ENCODE results near the gene PRPF31.
A peak's percentile ranks its signal among the peaks of the same experiment; 100 is the strongest.

Gene PRPF31

DNA sequence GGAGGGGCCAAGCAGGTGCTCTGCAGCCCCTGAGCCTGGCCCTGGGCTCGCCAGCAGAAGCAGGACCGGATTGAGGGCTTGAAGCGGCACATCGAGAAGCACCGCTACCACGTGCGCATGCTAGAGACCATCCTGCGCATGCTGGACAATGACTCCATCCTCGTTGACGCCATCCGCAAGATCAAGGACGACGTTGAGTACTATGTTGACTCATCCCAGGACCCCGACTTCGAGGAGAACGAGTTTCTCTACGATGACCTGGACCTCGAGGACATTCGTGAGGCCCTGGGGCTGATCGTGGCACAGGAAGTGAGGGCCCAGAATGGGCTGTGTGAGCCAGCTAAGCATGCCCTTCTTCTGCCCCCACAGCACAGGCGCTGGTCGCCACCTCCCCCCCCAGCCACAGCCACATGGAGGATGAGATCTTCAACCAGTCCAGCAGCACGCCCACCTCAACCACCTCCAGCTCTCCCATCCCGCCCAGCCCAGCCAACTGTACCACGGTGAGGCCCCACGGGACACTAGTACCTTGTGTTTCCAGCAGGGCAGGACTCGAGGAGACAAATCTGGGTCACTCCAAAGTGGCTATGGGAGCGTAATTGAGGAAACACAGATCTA is 30.1 kb downstream of the PRPF31 start:
- DNase-seq, result no peak

DNA sequence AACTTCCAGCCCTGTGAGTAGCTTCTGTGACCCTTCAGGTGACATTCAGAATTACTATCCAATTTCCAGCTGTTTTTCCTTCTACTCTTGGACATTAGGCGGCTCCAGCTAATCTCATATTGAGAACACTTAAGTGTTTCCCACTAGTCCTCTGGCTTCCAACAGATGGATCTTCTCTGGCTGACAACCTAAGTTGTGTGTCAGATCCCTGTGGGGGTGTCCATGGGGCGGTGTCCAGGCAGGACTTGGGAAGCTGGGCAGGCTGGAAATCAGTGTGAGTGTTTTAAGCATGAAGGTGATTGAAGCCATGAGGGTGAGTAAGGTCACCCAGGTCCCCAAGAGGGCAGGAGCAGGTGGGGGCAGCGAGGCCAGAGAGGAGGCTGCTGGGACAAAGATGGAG is 32.1 kb downstream of the PRPF31 start:
- DNase-seq, result no peak

DNA sequence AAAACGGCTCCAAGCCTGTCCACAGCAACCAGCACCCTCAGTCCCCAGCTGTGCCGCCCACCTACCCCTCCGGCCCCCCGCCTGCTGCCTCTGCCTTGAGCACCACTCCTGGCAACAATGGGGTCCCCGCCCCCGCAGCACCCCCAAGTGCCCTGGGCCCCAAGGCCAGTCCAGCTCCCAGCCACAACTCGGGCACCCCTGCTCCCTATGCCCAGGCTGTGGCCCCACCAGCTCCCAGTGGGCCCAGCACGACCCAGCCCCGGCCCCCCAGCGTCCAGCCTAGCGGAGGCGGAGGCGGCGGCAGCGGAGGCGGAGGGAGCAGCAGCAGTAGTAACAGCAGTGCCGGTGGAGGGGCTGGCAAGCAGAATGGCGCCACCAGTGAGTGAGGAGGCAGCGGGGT is 32.6 kb downstream of the PRPF31 start:
- no peak for DNase-seq

DNA sequence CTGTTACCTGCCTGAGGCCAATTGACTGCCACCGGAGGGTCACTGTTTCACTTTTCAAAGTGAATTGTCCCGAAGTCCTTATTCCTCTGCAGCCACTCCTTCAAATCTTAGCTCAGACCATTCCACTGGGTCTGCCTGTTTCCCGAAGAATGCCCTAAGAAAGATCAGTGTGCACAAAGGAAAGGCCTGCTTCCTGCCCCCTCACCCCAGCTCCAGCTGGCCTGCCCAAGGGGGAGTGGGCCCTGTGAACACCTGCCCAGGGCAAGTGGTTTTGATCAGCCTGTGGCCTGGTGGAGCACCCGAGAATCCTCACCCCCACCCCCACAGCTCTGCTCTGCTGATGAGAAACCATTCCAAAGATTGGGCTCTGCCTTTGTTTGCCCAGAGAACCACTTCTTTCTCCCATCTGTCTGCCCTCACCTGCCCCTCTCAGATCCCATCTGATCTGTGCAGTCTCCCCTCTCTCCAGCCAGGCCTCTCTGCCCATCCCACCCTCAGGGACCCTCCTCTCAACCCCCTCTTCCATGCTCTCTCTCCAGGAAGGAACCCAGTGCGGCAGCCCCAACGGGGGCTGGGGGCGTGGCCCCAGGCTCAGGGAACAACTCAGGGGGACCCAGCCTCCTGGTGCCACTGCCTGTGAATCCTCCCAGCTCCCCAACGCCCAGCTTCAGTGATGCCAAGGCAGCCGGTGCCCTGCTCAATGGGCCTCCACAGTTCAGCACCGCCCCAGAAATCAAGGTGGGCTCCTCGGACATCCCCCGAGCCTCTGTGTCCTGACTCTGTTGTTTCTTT is 33.7 kb downstream of the PRPF31 start:
- no peak for DNase-seq

DNA sequence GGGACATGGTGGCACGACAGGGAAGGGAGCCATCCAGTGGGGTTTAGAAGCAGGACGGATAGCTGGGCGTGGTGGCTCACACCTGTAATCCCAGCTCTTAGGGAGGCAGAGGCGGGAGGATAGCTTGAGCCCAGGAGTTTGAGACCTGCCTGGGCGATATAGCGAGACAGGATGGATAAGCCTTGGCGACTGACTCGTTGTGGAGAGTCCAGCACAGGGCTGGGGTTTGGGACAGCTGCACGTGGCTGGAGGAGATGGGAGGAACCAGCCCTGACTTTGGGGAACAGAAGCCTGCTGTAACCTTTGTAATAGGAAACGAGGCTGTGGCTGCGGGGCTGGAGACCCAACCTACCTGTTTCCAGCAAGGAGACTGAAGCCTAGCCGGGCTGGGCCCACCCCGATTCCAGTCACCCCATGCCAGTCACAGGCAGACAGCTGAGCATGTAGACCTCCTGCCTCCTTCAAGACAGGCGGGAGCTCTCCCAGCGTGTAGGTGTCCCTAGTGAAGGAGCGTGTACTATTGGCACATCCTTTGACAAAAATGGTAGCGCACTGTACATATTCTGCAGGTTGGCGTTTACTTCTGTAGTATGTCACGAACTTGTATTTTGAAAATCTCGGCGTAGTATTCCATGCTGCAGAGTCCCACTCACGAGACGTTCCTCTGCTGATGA is 35.9 kb downstream of the PRPF31 start:
- DNase-seq, result no peak

DNA sequence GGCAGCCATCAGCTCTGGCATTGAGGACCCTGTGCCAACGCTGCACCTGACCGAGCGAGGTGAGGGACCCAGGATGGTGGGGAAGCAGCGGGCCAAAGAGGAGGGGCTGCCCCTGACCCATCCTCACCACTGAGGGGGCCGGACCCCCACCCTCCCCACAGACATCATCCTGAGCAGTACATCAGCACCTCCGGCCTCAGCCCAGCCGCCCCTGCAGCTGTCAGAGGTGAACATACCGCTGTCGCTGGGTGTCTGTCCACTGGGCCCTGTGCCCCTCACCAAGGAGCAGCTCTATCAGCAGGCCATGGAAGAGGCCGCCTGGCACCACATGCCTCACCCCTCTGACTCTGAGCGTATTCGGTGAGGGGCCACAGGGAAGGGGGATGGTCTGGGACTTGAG is 36.7 kb downstream of the PRPF31 start:
- DNase-seq, result no peak

DNA sequence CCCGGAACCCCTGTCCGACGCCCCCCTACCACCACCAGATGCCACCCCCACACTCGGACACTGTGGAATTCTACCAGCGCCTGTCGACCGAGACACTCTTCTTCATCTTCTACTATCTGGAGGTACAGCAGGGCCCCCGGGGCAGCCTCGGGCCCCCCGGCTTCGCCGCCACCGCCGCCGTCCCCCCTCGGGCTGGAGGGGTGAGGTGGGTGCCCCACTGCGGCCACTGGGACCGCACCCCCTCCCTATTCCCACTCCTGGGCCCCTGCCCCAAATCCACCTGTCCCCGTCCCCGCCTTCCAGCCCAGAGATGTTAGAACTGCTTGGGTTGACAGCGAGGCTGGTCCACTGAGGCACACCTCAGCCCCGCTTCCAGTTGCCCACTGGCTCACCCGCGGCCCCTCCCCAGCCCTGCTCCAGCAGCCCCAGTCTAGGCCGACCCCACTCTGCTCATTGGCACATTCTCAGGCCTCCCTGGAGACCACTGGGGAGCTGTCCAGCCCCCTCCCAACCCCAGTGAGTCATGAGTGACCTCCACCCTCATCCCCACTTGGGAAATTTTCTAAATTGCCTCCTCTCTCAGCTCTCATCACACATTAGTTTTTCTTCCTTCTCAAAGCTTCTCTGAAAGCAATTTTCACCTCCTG is 37.4 kb downstream of the PRPF31 start:
- no peak for DNase-seq

DNA sequence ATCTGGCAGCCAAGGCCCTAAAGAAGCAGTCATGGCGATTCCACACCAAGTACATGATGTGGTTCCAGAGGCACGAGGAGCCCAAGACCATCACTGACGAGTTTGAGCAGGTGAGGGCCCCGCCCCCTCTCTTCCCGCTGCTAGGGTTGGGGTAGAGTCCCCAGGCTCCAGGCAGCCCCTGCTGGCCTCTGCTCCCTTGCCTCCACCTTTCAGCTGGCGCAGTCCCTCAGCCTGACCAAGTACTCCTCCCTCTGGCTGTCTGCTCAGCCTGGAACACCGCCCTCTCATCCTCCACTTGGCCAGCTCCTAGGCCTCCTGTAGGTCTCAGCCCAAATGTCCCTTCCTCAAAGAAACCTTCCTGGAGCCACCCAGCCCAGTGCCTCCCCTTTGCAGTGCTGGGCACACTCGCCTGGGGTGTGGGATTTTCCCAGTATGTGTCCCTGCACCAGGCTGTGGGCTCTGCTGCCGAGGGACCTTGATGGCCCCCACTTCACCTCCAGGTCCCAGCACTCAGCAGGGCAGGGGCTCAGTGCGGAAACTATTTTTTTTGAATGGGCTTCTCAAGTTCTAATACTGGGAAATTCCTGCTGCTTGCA is 38.3 kb downstream of the PRPF31 start:
- DNase-seq, result no peak

DNA sequence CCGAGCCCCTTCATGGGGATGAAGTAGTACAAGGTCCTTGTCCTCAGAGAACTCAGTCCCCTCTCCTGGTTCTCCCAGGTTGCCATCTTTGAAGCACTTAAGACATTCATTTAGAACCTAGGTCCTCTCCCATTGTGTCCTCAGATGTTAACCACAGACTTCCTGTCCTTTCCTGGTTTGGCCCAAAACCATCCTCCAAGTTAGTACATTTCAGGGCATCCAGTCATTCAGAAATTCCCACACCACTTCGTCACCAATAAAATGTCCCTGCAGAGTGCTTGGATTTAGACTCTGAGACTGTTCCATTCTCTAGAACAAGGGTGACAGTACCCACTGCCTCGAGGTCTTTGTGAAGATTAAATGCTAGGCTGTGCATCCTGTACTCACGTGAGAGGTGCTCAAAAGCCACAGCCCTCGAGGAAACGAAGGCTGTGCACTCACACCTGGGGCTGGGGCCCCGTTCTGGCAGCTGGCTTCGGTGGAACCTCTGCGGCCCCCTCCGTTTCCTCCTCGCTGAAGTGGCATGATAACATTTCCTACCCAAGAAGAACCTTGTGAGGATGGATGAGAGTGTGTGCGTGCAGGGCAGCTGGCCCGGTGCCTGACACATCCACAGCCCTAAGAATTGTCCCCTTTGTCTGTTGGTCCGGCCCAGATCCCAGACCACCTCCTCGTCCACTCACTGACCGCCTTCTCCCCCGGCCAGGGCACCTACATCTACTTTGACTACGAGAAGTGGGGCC is 39.2 kb downstream of the PRPF31 start:
- DNase-seq, result no peak

DNA sequence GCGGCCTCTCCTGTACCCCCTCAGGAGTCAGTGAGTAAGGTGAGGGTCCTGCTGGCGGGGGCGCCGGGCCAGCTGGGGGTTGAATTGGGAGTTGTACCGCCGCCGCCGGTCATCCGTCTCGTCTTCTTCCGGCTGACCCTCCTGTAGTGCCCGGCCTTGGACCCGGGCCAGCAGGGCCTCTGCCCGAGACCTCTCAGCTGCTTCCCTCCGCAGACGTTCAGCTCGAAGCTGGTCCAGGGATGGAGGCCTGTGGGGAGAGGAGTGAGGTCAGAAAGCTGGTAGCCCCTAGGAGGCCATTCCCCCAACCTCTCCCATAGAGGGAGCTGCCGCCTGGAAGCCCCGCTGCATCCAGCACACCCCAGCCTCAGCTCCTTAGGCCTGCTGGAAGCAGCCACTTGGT is 40.1 kb downstream of the PRPF31 start:
- no peak for DNase-seq

DNA sequence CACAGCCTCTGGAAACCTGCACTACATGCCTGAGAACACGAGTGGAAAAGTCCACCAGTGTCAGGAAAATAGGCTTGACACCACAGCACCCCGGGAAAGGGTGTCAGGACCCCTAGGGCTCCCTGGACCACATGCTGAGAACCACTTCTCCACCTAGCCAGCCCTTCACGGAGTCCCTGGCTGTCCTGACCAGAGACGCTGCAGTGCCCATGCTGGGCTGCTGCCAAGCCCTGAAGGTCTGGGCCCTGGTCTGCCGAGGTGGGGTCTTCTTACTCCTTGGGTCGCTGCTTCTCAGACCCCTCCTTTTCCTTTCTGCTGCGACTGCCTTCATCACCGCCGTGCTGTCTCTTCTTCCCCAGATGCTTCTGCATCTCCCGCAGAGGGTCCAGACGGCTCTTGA is 40.9 kb downstream of the PRPF31 start:
- no peak for DNase-seq

DNA sequence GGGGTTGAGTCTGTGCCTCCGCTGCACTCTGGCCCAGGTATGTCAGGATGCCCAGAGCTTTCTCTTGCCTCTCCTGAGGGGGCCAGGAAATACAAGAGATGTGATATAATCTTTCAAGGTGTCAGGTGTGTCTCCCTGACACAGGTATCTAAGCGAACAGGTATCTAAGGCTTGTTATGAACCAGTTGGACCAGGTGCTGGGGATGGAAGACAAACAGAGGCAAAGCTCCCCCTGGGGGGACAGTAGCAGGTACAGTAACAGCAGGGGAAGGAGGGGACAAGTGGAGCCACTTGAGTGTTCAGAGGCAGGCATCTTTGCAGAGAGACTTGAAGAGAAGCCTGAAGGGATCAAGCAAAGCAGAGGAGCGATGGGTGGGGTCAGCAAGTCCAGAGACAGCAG is 41.4 kb downstream of the PRPF31 start:
- no peak for DNase-seq

DNA sequence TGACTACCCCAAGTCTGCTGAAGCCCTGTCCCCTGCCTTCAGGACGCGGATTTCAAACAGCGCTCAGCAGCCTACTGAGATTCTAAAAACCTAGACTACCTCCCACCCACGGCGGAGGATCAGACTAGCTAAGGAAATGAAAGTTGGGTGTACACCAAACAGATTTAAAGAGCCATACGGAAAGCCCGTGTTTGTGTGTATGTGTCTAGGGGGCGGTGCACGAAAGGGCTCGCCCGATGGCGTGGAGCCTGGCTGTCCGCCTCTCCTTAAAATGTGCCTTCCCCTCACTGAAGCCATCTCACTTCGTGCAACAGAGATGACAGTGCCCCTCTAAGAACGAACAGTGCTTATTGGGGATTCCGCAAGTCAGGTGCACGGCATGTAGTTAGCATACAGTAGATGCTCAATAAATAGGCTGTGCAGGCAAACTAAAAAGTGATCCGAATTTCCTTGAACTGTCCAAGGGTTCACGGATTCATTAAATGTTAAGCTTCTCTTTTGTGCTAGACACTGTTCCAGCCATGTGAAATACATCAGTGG is 43.3 kb downstream of the PRPF31 start:
- DNase-seq, result no peak

DNA sequence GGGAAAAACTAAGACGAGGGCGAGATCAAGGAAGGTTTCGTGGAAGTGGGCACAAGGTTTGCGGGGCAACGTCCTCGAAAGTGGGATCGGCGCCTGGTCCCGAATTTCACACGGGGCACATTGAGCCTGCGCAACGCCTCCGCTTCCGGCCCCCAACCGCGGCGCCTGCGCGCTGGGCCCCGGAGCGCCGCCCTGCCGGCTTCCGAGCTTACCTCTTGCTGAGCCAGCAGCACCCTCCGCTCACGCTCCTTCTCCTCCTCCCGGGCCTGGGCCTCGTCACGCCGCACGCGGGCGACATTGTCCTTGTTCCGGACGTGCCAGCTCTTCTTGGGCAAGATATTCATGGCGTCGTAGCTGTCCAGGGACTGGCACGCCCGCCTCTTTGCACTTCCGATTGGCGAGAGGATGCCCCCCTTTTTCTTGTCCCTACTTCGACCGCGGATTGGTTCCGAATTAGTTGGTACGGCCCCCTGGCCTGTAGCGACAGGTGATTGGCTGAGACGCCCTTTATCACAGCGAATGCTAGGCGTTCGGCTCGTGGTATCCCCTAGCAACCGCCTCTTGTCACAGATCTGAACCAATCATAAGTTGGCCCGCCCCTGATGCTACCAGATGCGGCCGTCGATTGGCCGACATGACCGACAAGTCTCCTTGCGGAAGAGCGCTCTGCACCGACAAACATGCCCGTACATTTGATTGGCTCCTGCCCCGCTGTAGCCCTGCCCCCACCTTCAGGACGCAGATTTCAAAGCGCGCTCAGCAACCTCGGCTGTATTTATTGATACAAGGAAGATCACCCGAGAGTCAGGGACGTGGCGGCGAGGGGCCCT is 44.0 kb downstream of the PRPF31 start, which contains the start of gene LENG1:
LENG1 (minus strand) TSS at position 370 of the 830 bp plus-strand sequence; CDS start at position 344, 26 bp downstream.
- peak; percentile 92 for DNase-seq

DNA sequence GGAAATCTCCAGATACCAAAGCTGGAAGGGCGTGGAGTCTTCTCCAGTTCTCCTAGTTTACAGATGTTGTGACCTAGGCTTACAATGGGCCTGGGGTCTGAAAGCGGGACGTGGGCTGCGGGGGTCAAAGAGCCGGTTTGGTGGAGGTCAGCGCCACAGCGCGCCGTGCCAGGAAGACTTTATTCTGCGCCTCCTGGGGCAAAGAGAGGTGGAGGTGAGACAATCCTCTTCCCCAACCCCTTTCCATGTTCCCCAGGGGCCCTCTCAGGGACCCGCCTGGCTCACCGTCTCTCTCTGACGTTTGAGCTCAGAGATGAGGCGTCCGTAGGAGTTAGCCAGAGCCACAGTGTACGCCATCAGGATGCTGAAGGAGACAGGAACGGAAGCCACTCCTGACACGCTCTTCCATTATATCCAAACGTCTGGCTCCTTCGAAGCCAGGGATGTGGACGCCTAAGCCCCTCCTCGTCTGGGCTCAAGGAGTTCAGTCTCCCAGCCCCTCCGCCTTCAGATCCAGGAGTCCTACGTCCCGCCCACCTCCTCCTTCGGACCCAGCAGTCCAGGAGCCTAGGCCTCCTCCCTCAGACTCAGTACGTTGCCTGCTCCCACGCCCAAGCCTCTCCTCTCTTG is 44.7 kb downstream of the PRPF31 start:
- DNase-seq, result no peak

DNA sequence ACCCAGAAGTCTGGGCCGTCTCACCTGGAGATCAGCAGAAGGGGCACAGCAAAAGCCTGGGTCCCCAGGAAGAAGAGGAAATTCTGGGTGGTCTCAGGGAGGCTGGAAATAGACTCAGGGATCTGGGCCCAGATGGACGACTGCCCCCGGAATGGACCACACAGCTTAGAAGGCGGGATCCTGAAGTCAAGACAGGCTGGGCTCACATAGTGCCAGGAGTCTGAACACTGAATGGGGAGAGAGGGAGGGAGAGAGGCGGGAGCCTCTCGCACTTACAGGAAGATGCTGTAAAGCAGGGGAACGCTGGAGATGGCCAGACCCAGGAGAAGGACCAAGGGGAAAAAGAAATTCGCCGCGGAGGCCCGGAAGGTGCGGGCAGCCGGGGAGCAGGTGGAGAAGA is 45.3 kb downstream of the PRPF31 start:
- no peak for DNase-seq

DNA sequence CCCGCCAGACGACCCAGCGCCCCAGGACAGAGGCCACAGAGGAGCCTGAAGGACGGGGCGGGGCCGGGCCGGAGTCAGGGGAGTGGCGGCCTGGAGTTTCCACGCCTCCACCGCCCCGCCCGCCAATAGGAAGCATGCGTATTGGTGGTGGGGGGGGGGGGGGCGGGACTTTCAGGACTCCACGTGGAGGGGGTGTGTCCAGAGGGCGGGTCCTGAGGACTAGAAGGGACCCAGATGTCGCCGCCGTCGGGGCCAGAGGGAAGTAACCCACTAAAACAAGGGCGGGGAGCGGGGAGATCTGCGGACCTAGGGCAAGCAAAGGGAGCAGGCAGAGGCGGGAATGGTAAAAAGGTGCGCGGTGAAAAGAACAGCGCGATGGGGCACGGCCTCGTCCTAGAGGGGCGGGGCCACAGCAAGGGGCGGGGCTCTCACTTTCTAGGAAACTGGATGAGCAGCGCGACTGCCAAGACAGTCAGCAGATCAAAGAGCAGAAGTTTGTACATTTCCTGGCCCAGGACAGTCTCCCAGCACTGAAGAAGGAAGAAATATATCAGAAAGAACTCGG is 46.8 kb downstream of the PRPF31 start:
- DNase-seq, result peak; percentile 79

DNA sequence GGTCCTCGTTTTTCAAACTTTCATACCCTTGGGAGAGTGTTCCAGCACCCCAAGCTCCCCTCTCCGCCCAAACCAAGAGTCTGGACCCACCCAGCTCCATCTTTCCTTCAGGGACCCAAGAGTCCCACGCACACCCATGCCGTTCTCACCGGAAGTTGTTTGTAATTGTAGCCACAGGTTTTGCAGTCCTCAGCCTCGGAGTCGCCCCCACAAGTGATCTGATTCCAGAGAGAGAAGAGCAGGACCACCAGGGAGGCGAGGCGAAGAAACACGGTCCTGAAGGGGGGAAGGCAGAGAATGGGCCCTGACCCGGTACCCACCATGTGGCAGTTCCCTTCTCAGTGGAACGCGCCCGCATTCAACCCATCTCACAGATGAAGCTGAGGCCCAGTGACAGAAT is 47.3 kb downstream of the PRPF31 start:
- no peak for DNase-seq

DNA sequence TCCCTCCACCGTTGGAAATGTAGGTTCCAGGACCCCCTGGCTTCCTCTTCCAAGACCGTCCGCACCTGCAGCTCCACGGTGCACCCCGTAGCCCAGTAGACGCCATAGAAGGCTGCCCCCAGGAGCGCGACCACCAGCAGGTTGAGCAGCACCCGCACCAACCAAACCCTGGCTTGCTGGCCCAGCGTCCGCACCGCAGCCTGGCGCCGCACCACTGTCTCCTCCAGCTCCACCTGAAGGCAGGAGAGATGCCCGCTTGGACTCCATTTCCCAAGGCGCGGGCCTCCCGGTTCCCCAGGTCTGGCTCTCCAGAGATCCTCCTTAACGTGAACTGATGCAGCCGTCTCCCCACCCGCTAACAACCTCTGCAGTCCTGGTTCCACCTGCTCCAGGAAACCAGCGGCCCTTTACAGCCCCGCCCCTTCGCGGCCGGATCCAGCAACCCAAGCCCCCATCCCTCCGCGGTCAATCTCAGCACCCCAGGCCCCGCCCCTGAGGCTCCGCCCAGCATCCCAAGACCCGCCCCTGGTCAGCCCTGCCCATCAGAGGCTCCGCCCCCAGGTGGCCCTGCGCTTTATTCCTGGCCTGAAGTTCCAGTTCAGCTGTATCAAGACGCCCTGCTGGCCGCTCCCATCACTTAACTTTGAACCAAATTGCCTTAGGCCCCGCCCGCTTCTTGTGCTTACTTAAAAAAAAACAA is 49.0 kb downstream of the PRPF31 start:
- DNase-seq, result peak; percentile 42

DNA sequence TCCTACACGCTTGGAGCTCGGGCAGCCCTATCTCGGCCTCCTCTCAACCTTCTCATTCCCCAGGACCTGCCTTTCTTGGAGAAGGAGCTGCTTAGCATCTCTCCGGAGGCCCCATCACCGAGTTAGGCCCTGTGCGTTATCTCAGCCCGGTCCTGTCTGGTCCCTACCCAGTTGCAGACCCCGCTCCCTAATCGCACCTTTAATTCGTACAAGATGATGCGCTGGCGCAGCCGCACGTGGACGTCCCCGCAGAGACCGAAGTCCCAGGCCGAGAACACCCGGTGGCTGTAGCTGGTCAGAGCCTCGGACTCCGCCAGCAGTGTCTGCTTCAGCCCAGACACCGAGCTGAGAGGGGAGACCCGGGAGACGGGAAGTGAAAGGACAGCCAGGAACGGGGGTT is 49.7 kb downstream of the PRPF31 start:
- no peak for DNase-seq
